B cell (primary cell): ENCODE data around the gene ACACB. TPM values are rescaled to one million over a fixed set of nuclear protein-coding genes. Genes with fewer than 3 reads are reported as not detected.

Experiments used
- ATAC-seq: fragments of 200-7000 bp; cut with Tn5 transposase; one replicate; pipeline ENCODE4 v1.10.0; 2021; ENCODE audit warnings: low read depth, mild to moderate bottlenecking, moderate number of reproducible peaks, moderate library complexity
- CTCF ChIA-PET: fragments of 350-600 bp; sonication (Branson Sonifier 250); formaldehyde crosslinking; loops from one replicate; lab custom pipeline; 2021; ENCODE audit warnings: antibody characterized with exemption, inconsistent platforms; lab: Charles Lee
- POLR2A ChIA-PET: fragments of 350-600 bp; sonication (Branson Sonifier 250); formaldehyde crosslinking; loops from one replicate; lab custom pipeline; 2021; ENCODE audit warnings: antibody characterized with exemption; lab: Charles Lee
- DNase-seq: peaks from one replicate; pipeline ENCODE4 v3.0.0; 2013
- H2AFZ ChIP-seq: 2 replicates; pipeline ENCODE4 v1.6.1; 2012; ENCODE audit warnings: mild to moderate bottlenecking, low read depth, low read length; ENCODE audit not compliant: insufficient read depth, poor library complexity, severe bottlenecking
- H3K27ac ChIP-seq, 2 donors: 1 replicate in 1 of 2; 2 replicates in 1 of 2; pipeline ENCODE4 v1.5.1; 2012 to 2013; ENCODE audit warnings: low read length in 2 of 2, mild to moderate bottlenecking in 2 of 2, moderate library complexity in 1 of 2
- H3K27me3 ChIP-seq, 4 experiments: fragments of 200-600 bp in 1 of 4; sonication (generic) in 1 of 4; replicated peaks in 1 of 4; 1 replicate in 2 of 4; 2 replicates in 2 of 4; pipeline versions ENCODE4 v1.6.1 to v1.7.0; 2013 to 2016; ENCODE audit warnings: low read length in 3 of 4, mild to moderate bottlenecking in 2 of 4, mixed read lengths in 1 of 4, moderate library complexity in 1 of 4; ENCODE audit not compliant: insufficient read depth in 4 of 4, control insufficient read depth in 3 of 4; ENCODE audit errors: control extremely low read depth in 1 of 4
- H3K36me3 ChIP-seq, 2 experiments: replicated peaks in 1 of 2; 1 replicate in 1 of 2; 2 replicates in 1 of 2; pipeline versions ENCODE4 v1.6.1 to v1.7.1; 2013; ENCODE audit warnings: low read length in 1 of 2; ENCODE audit not compliant: insufficient read depth in 2 of 2, control insufficient read depth in 1 of 2; ENCODE audit errors: control extremely low read depth in 1 of 2, extremely low read depth in 1 of 2
- H3K4me1 ChIP-seq, 2 donors: fragments of 200-600 bp in 1 of 2; sonication (generic) in 1 of 2; 1 replicate in 1 of 2; 2 replicates in 1 of 2; pipeline versions ENCODE4 v1.5.1 to v1.6.1; 2013 to 2017; ENCODE audit warnings: low read length in 2 of 2; ENCODE audit not compliant: control insufficient read depth in 2 of 2, insufficient read depth in 2 of 2
- H3K4me2 ChIP-seq: replicated peaks from 2 replicates; pipeline ENCODE3; 2012; ENCODE audit warnings: mild to moderate bottlenecking, low read depth, low read length; ENCODE audit not compliant: poor library complexity, severe bottlenecking
- H3K4me3 ChIP-seq, 5 experiments: fragments of 200-600 bp in 1 of 5; sonication (generic) in 1 of 5; 1 replicate in 3 of 5; 2 replicates in 2 of 5; pipeline versions ENCODE4 v1.5.1 to v1.7.0; 2011 to 2016; ENCODE audit warnings: low read length in 4 of 5, mild to moderate bottlenecking in 4 of 5, low read depth in 2 of 5, control low read depth in 1 of 5, moderate library complexity in 1 of 5; ENCODE audit not compliant: insufficient read depth in 1 of 5; ENCODE audit errors: control extremely low read depth in 1 of 5, extremely low read depth in 1 of 5
- H3K79me2 ChIP-seq: fragments of 200-600 bp; sonication (generic); one replicate; pipeline ENCODE4 v1.6.0; 2016; ENCODE audit warnings: low read length; ENCODE audit not compliant: control insufficient read depth, insufficient read depth
- H3K9ac ChIP-seq: fragments of 200-600 bp; sonication (generic); 2 replicates; pipeline ENCODE4 v1.6.1; 2017; ENCODE audit warnings: mild to moderate bottlenecking, low read length, moderate library complexity
- H3K9me3 ChIP-seq, 3 donors: one replicate each; pipeline versions ENCODE4 v1.6.1 to v1.7.1; 2013; ENCODE audit warnings: low read length in 2 of 3; ENCODE audit not compliant: control insufficient read depth in 2 of 3, insufficient read depth in 1 of 3; ENCODE audit errors: control extremely low read depth in 1 of 3
- H4K20me1 ChIP-seq: 2 replicates; pipeline ENCODE4 v1.6.0; 2012; ENCODE audit warnings: mild to moderate bottlenecking, low read length; ENCODE audit not compliant: insufficient read depth, control insufficient read depth, poor library complexity, severe bottlenecking
- H3K27ac Mint-ChIP-seq: one replicate; pipeline ENCODE4 v1.8.0; 2021; ENCODE audit warnings: mixed read lengths
- H3K27me3 Mint-ChIP-seq: one replicate; pipeline ENCODE4 v1.8.0; 2021; ENCODE audit warnings: mixed read lengths
- H3K4me1 Mint-ChIP-seq: one replicate; pipeline ENCODE4 v1.8.0; 2021; ENCODE audit warnings: mixed read lengths
- H3K4me3 Mint-ChIP-seq: one replicate; pipeline ENCODE4 v1.8.0; 2021; ENCODE audit warnings: mixed read lengths
- H3K9me3 Mint-ChIP-seq: one replicate; pipeline ENCODE4 v1.8.0; 2022; ENCODE audit warnings: mixed read lengths; ENCODE audit not compliant: insufficient read depth
- EZH2 ChIP-seq: IDR thresholded peaks from 2 replicates; pipeline ENCODE4 v1.6.1; 2012; ENCODE audit warnings: borderline replicate concordance, low read depth, mild to moderate bottlenecking, moderate library complexity, low read length; ENCODE audit not compliant: insufficient read depth, poor library complexity, severe bottlenecking
- WGBS: methylation state at CpG from one replicate; pipeline ENCODE4 v1.1.5; 2013; ENCODE audit warnings: missing lambda C conversion rate; ENCODE audit not compliant: insufficient coverage; 5-methylcytosine and 5-hydroxymethylcytosine counted together
- intact Hi-C: fragments of 100-400 bp; cut with micrococcal nuclease; formaldehyde crosslinking; loops from one replicate; pipeline ENCODE4 v1.10.0; 2022
- polyA plus RNA-seq: library from polyadenylated mRNA; depleted of rRNA; stranded (reverse); fragments of >200 nt; gene quantifications from 2 replicates; pipeline ENCODE4 v1.2.3, GENCODE V29; 2012
- total RNA-seq, 2 donors: library from RNA; stranded (reverse); fragments of 120-200 nt in 1 of 2; gene quantifications; 1 replicate in 1 of 2; 2 replicates in 1 of 2; pipeline versions ENCODE4 v1.2.3 to v1.2.4, GENCODE V29; 2013 to 2022
- TF ChIP-seq, protein P1 (sequence below): fragments of 200-600 bp; IDR thresholded peaks from one replicate; pipeline ENCODE4 v1.8.0; 2022; ENCODE audit warnings: antibody characterized with exemption, mild to moderate bottlenecking

ACACB gene
- total and polyA plus RNA-seq, 2 donors (not counting 1 experiment from before 2014, with no cell fraction given), result 7.4 to 27.5 TPM

DNA sequence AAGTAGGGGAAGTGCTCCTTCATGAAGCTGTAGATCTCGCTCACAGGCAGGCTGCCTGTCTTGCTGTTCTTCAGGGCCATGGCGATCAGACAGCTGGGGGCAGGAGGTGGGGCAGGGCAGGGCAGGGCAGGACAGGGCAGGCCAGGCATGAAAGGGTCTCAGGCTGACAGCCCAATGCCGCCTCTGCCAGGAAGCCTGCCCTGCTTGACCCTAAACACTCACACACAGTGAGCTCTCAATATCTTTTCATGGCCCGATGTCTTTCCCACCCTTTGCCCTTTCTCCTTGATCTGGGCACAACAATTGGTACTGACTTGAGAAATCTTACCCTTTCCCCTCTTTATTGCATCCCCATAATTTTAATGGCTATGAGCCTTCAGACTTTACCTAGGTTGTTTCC is 170.3 kb downstream of the ACACB start:
- intact Hi-C loops, result no loop called here
- Mint-ChIP-seq H3K4me1 (no peaks in the 10 kb centered on the region), H3K27ac (no peak overlapping the region), H3K9me3 (no peaks in the 10 kb centered on the region), H3K4me3 (no peak overlapping the region), H3K27me3 (peaks cover 11% of the 10 kb centered on the region)
- Histone ChIP-seq H3K79me2 (no peaks in the 10 kb centered on the region), H3K4me3 (no peak overlapping the region), H3K9me3 (peaks cover 0 to 13% (median 0%) of the 10 kb centered on the region in 3 donors), H3K27ac (no peak overlapping the region), H3K27me3 (peaks cover 0 to 7% (median under 1%) of the 10 kb centered on the region in 4 experiments), H3K9ac (no peak overlapping the region), H3K36me3 (no peaks in the 10 kb centered on the region), H3K4me2 (no peak overlapping the region), H2AFZ (no peak overlapping the region), H4K20me1 (no peaks in the 10 kb centered on the region), H3K4me1 (no peaks in the 10 kb centered on the region)
- DNase-seq (no peak), ATAC-seq (no peak)
- TF ChIP-seq, protein P1, sequence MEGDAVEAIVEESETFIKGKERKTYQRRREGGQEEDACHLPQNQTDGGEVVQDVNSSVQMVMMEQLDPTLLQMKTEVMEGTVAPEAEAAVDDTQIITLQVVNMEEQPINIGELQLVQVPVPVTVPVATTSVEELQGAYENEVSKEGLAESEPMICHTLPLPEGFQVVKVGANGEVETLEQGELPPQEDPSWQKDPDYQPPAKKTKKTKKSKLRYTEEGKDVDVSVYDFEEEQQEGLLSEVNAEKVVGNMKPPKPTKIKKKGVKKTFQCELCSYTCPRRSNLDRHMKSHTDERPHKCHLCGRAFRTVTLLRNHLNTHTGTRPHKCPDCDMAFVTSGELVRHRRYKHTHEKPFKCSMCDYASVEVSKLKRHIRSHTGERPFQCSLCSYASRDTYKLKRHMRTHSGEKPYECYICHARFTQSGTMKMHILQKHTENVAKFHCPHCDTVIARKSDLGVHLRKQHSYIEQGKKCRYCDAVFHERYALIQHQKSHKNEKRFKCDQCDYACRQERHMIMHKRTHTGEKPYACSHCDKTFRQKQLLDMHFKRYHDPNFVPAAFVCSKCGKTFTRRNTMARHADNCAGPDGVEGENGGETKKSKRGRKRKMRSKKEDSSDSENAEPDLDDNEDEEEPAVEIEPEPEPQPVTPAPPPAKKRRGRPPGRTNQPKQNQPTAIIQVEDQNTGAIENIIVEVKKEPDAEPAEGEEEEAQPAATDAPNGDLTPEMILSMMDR, result no peak
- TF ChIP-seq EZH2, result no peak
- ChIA-PET POLR2A (no interaction called here), CTCF (interaction anchor here (0.5 kb wide), 1 partner anchor 147 kb away, joined by 3 read pairs; no protein-coding TSS in a partner anchor)
- WGBS, result 94% methylated on average over 4 of the region's 4 CpGs

DNA sequence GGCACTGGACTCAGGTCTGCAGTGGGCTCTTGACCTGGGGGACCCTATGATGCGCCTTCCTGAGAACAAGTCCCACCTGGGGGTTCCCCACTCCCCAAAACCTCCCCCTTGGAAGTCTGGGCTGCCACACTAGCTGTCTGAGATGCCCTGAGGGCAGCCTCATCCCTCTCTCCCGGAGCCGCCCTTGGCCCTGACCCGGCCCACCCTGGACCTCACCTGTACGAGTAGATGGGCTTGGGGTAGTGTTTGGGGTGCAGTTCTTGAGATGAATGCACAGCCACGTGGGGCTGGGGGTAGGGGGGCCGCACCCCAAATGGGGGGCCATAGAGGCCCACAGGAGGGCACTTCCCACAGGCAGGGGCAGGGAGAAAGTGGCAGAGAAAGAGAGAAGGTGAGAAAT is 170.8 kb downstream of the ACACB start:
- Histone ChIP-seq H3K9me3 (peaks cover 0 to 15% (median 0%) of the 10 kb centered on the region in 3 donors), H3K4me2 (no peak overlapping the region), H2AFZ (no peak overlapping the region), H3K4me3 (no peak overlapping the region), H3K36me3 (no peaks in the 10 kb centered on the region), H3K4me1 (no peaks in the 10 kb centered on the region), H3K9ac (no peak overlapping the region), H3K79me2 (no peaks in the 10 kb centered on the region), H4K20me1 (no peaks in the 10 kb centered on the region), H3K27ac (no peak overlapping the region), H3K27me3 (peaks cover 0 to 12% (median 3%) of the 10 kb centered on the region in 4 experiments)
- Mint-ChIP-seq H3K27ac (no peak overlapping the region), H3K4me3 (no peak overlapping the region), H3K4me1 (no peaks in the 10 kb centered on the region), H3K9me3 (no peaks in the 10 kb centered on the region), H3K27me3 (peaks cover 13% of the 10 kb centered on the region)
- TF ChIP-seq, protein P1, result no peak
- ChIA-PET CTCF (interaction anchor here (0.5 kb wide), 1 partner anchor 148 kb away, joined by 3 read pairs; no protein-coding TSS in a partner anchor), POLR2A (no interaction called here)
- WGBS, result 40% methylated on average over 1 of the region's 7 CpGs
- DNase-seq (no peak), ATAC-seq (no peak)
- intact Hi-C loops, result no loop called here
